ENCODE data around the gene MAGEA4.
"Not testable (repeated sequence)": the region's sequence is repeated elsewhere in the genome, so short reads cannot be mapped to it uniquely, and the experiment has no call there.

Gene MAGEA4, protein sequence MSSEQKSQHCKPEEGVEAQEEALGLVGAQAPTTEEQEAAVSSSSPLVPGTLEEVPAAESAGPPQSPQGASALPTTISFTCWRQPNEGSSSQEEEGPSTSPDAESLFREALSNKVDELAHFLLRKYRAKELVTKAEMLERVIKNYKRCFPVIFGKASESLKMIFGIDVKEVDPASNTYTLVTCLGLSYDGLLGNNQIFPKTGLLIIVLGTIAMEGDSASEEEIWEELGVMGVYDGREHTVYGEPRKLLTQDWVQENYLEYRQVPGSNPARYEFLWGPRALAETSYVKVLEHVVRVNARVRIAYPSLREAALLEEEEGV

DNA sequence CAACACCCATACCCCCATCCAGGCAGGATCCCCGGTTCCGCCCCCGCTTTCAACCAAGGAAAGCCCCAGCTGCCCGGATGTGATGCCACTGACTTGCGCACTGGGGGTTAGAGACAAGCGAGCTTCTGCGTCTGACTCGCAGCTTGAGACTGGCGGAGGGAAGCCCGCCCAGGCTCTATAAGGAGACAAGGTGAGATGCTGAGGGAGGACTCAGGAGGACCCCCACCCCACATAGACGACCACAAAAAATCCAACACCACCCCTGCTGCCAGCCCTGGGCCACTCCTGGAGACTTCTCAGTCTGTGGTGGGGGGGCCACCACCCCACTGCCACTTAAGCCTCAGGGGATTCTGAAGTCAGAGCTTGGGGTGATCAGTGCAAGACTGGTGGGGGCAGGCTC lies at the start of gene MAGEA4:
TSS of gene MAGEA4 (plus strand) at position 110 of the 400 bp plus-strand sequence. CDS start 10,776 bp downstream, outside the sequence.
- DNase-seq, result no peak

- DNase-seq, result no peak
Observed at GRCh38 chrX:151870602-151871001, 42.1 kb upstream of the MAGEA4 start.

GRCh38 chrX:151871244-151871643 lies 41.4 kb upstream of the MAGEA4 start:
- no peak for DNase-seq

GRCh38 chrX:151873096-151873495 lies 39.6 kb upstream of the MAGEA4 start:
- no peak for DNase-seq

GRCh38 chrX:151875270-151876026 lies 37.2 kb upstream of the MAGEA4 start:
- DNase-seq, result no peak

DNA sequence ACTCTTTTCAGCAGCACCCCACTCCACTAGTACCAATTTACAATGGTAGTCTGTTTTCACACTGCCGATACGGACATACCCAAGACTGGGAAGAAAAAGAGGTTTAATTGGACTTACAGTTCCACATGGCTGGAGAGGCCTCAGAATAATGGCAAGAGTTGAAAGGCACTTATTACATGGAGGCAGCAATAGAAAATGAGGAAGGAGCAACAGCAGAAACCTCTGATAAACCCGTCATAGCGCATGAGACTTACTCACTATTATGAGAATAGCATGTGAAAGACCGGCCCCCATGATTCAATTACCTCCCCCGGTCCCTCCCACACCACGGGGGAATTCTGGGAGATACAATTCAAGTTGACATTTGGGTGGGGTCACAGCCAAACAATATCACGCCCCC lies 34.1 kb upstream of the MAGEA4 start:
- no peak for DNase-seq

DNA sequence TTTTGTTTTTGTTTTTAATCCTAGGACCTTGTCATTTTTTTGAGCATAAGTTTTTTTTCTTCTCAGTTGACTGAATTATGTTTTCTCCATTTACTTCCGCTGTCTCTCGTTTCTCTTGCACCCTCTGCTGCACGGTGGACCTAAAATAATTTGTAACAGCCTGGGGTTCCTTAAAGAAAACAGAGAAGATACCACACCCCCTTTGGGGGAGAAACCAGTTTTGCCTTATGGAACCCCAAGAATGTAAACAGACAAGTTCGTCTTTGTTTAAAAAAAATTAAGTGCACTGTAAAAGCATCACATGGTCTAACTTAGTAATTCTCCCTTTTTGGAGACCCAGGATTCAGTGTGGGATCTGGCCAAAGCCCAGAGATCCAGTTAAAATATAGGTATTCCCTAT lies 32.8 kb upstream of the MAGEA4 start:
- DNase-seq, result no peak

GRCh38 chrX:151880895-151881294 lies 31.8 kb upstream of the MAGEA4 start:
- DNase-seq, result no peak

- DNase-seq, result no peak
Observed at GRCh38 chrX:151889421-151889820, 23.3 kb upstream of the MAGEA4 start.

DNA sequence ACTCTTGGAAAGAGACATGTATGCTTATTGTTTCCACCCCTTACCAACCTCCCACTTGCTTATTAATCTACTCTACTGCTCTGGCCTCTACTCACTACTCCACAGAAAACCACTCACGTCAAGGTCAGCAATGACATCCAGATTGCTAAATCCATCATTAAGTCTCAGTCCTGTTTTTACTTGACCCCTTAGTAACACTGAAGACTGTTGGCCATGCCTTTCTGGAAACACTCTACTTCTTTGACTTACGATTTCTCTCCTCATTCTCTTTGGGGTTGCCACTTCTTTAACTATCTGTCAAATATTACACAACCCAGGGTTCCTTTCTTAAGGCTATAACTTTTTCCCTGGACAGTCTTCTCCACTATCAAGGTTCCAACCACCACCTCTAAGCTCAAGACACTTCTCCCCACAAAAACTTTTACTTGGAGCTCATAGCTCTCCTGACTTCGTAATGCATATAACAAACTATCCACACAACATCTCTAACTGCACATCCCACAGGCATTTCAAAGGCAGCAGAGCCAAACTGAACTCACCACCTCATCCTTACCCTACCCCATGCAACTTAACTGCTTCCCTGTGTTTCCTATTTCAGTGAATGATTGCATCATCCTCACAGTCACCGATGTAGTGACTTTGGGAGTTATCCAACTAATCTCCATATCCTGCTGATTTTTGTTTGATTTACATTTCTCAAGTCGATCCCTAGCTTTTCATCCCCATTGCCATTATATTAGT lies 15.8 kb upstream of the MAGEA4 start:
- DNase-seq, result no peak

GRCh38 chrX:151899622-151900021 lies 13.1 kb upstream of the MAGEA4 start:
- DNase-seq, result no peak

DNA sequence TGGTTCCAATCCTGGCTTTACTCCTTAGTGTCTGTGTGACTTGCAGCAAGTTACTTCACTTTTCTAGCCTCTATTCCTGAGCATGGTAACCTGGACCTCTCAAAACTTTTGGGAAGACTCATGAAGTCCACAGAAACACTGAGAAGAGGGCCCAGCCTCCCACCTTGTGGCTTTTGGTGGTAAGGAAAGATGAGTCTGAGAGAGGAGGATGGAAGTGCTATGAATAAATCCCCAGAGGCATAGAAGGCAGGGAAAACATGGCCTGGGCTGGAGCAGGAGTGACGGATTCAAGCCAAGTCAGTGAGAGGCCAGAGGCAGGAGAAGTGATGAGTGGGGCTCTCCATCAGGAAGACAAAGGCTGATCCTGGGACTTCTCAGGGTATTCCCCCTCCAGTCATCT lies 10.9 kb upstream of the MAGEA4 start:
- DNase-seq, result no peak

GRCh38 chrX:151902813-151903591 lies 9.7 kb upstream of the MAGEA4 start:
- DNase-seq, result no peak

- no peak for DNase-seq
Observed at GRCh38 chrX:151904989-151905388, 7.7 kb upstream of the MAGEA4 start.

DNA sequence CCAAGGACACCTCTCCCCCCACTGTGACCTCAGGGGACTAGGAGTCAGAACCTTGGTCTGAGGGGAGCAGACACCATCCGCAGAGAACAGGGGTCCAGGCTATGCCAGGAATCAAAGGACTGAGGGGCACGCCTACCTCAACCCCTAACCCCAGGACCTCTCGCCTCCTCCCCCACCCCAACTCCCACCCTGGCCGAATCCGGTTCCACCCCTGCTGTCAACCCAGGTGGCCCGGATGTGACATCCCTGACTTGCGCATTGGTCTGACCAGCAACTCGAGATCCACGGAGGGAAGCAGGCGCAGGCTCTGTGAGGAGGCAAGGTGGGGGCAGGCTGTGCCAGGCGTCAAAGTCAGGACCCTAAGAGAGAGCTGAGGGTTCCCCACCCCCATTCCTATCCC lies 468 bp upstream of the MAGEA4 start:
- DNase-seq, result peak; percentile 2

GRCh38 chrX:151918736-151919135 lies 6.0 kb downstream of the MAGEA4 start:
- not testable (repeated sequence) for DNase-seq

DNA sequence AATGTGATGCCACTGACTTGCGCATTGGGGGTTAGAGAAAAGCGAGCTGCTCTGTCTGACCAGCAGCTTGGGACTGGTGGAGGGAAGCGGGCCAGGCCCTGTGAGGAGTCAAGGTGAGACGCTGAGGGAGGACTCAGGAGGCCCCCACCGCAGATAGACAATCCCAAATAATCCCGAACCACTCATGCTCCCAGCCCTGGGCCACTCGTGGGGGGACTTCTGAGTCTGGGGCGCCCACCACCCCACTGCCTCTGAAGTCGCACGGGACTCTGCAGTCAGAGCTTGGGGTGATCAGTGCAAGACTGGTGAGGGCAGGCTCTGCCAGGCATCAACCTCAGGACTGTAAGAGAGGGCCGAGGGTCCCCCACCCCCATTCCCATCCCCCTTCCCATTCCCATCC lies 6.9 kb downstream of the MAGEA4 start:
- DNase-seq, result no peak

DNA sequence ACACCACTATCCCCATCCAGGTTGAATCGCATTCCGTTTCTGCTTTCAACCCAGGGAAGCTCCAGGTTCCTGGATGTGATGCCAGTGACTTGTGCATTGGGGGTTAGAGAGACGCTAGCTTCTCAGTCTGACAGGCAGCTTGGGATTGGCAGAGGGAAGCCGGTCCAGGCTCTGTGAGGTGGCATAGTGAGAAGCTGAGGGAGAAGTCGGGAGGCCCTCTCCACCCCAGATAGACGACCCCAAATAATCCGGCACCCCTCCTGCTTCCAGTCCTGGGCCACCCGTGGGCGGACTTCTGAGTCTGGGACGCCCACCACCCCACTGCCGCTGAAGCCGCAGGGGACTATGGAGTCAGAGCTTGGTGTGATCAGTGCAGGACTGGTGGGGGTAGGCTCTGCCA lies 7.4 kb downstream of the MAGEA4 start:
- no peak for DNase-seq

DNA sequence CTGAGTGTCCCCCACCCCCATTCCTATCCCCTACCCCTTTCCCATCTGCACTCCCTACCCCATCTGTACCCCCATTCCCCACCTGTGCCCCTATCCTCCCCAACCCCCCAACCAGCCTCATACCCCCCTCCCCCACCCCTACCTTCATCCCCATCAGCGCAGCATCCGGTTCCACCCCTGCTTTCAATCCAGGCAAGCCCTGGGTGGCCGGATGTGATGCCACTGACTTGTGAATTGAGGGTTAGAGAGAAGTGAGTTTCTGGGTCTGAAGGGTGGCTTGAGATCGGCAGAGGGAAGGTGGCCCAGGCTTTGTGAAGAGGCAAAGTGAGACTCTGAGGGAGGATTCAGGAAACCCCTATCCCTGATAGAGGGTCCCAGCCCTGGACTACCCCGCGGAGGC lies 7.8 kb downstream of the MAGEA4 start:
- DNase-seq, result no peak

DNA sequence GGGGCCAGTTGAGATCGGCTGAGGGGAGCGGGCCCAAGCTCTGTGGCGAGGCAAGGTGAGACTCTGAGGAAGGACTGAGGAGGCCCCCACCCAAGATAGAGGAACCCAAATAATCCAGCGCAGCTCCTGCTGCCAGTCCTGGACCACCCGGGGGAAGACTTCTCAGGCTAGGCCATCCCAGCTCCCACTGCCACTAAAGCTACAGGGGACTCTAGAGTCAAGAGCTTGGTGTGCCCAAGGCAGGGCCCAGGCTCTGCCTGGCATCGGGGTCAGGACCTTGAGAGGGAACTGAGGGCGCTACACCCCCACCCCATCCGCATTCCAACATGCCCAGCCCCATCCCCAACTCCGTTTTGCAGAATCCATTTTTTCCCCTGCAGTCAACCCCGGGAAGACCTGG lies 8.6 kb downstream of the MAGEA4 start:
- no peak for DNase-seq

- no peak for DNase-seq
Observed at GRCh38 chrX:151921866-151922265, 9.2 kb downstream of the MAGEA4 start.

GRCh38 chrX:151922692-151923091 lies 10.0 kb downstream of the MAGEA4 start:
- DNase-seq, result no peak

DNA sequence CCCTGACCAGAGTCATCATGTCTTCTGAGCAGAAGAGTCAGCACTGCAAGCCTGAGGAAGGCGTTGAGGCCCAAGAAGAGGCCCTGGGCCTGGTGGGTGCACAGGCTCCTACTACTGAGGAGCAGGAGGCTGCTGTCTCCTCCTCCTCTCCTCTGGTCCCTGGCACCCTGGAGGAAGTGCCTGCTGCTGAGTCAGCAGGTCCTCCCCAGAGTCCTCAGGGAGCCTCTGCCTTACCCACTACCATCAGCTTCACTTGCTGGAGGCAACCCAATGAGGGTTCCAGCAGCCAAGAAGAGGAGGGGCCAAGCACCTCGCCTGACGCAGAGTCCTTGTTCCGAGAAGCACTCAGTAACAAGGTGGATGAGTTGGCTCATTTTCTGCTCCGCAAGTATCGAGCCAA lies 11.0 kb downstream of the MAGEA4 start:
- no peak for DNase-seq

Data from SHP77 treated with DMSO at 0.1 percent for 48 hours (cell line).